Fibroblast of lung (primary cell): ENCODE data around the gene IGSF23.

Experiments
- CTCF ChIP-seq, 2 donors: IDR thresholded peaks in 1 of 2; conservative IDR thresholded peaks in 1 of 2; 1 replicate in 1 of 2; 2 replicates in 1 of 2; pipeline ENCODE4 v1.5.1; 2011 to 2012; ENCODE audit warnings: low read length in 2 of 2, control low read depth in 1 of 2, inconsistent platforms in 1 of 2, low read depth in 1 of 2, mild to moderate bottlenecking in 1 of 2
- EZH2 ChIP-seq: IDR thresholded peaks from 2 replicates; pipeline ENCODE4 v1.5.1; 2012; ENCODE audit warnings: low read length, control low read depth, mild to moderate bottlenecking; ENCODE audit errors: missing control alignments

GRCh38 chr19:44593294-44593693 is 20.1 kb upstream of the IGSF23 start:
- TF ChIP-seq CTCF (conservative IDR thresholded peaks at IDR 0.05 in 1 of 2, IDR thresholded peaks at IDR 0.05 in 1 of 2; ENCODE audit: low read depth in 1 of 2, low read length in 2 of 2) (no peak), EZH2 (no peak)
